GM10266 (cell line): ENCODE data around the gene NOL4L.

Experiments used
- DNase-seq: peaks from one replicate; pipeline ENCODE4 v3.0.0; 2012; ENCODE audit errors: extremely low spot score
- CTCF ChIP-seq: IDR thresholded peaks from 2 replicates; pipeline ENCODE4 v1.5.1; 2012; ENCODE audit warnings: mild to moderate bottlenecking, low read depth; ENCODE audit not compliant: control insufficient read depth, insufficient read depth; ENCODE audit errors: missing control alignments

NOL4L gene

GRCh38 chr20:32436968-32437367 lies 148.2 kb downstream of the NOL4L start:
- no peak for TF ChIP-seq CTCF
- DNase-seq, result no peak

- no peak for DNase-seq
- no peak for TF ChIP-seq CTCF
These were observed 148.8 kb downstream of the NOL4L start for GRCh38 chr20:32436142-32436861.

- DNase-seq, result no peak
- TF ChIP-seq CTCF, result no peak
These were observed 149.6 kb downstream of the NOL4L start for GRCh38 chr20:32435449-32436107.

- no peak for DNase-seq
- TF ChIP-seq CTCF, result no peak
These were observed 150.7 kb downstream of the NOL4L start for GRCh38 chr20:32434434-32434833.

GRCh38 chr20:32433311-32434021 lies 151.7 kb downstream of the NOL4L start:
- TF ChIP-seq CTCF, result no peak

GRCh38 chr20:32432277-32432676 lies 152.9 kb downstream of the NOL4L start:
- DNase-seq, result no peak
- no peak for TF ChIP-seq CTCF

More at GRCh38 chr20:32433311-32434021, 151.7 kb downstream of the NOL4L start:
- DNase-seq, result no peak
